Uterus (tissue), 4 donors: Measurements from ENCODE around the gene ARHGEF40. TPM values are rescaled to one million over a fixed set of nuclear protein-coding genes. Genes with fewer than 3 reads are reported as not detected.

Experiments
- DNase-seq, 2 donors: peaks; one replicate each; pipeline ENCODE4 v3.0.0-alpha.2; 2019 to 2020
- H3K27ac ChIP-seq, 2 donors: fragments of 200-600 bp; sonication (generic); 1 replicate in 1 of 2; 2 replicates in 1 of 2; pipeline ENCODE4 v1.5.1; 2016 to 2018
- H3K27me3 ChIP-seq, 2 donors: fragments of 200-600 bp; sonication (generic); one replicate each; pipeline ENCODE4 v1.5.1; 2018 to 2019; ENCODE audit warnings: control low read depth in 1 of 2
- H3K36me3 ChIP-seq, 2 donors: fragments of 200-600 bp; sonication (generic); one replicate each; pipeline ENCODE4 v1.5.1; 2019; ENCODE audit warnings: control low read depth in 1 of 2
- H3K4me1 ChIP-seq, 2 donors: fragments of 200-600 bp; sonication (generic); one replicate each; pipeline ENCODE4 v1.5.1; 2018 to 2019; ENCODE audit warnings: control low read depth in 1 of 2
- H3K4me3 ChIP-seq, 2 donors: fragments of 200-600 bp; sonication (generic); 1 replicate in 1 of 2; 2 replicates in 1 of 2; pipeline ENCODE4 v1.5.1; 2018 to 2019; ENCODE audit warnings: mild to moderate bottlenecking in 1 of 2
- H3K9me3 ChIP-seq, 2 donors: fragments of 200-600 bp; sonication (generic); one replicate each; pipeline ENCODE4 v1.5.1; 2019; ENCODE audit warnings: control low read depth in 1 of 2
- POLR2A ChIP-seq, 2 donors: fragments of 450-650 bp; IDR thresholded peaks; one replicate each; pipeline ENCODE4 v1.6.1; 2016; ENCODE audit warnings: antibody characterized with exemption in 2 of 2, mild to moderate bottlenecking in 1 of 2, moderate library complexity in 1 of 2
- intact Hi-C: fragments of 100-400 bp; cut with DNase I; formaldehyde crosslinking; loops from one replicate; pipeline ENCODE4 v1.15.1; 2023; ENCODE audit warnings: low total_unique reads
- total RNA-seq, 4 donors: library from RNA; depleted of rRNA in 3 of 4; stranded (reverse); fragments of >200 nt in 3 of 4; gene quantifications; one replicate each; pipeline versions ENCODE4 v1.1.0 to v1.2.4, GENCODE V29; 2014 to 2023
- TF ChIP-seq, protein P1 (sequence below), 4 experiments: fragments of 200-600 bp in 2 of 4; fragments of 450-650 bp in 2 of 4; sonication (generic) in 2 of 4; IDR thresholded peaks; one replicate each; pipeline ENCODE4 v1.5.1; 2016 to 2019; ENCODE audit warnings: antibody characterized with exemption in 4 of 4, mild to moderate bottlenecking in 2 of 4, moderate library complexity in 1 of 4
- donor health status: DM: yes; HTN: yes; CAD: no.

The ARHGEF40 gene
- total RNA-seq, 4 donors from 2014 or later, result 25.3 to 103 (median 66.9) TPM

DNA sequence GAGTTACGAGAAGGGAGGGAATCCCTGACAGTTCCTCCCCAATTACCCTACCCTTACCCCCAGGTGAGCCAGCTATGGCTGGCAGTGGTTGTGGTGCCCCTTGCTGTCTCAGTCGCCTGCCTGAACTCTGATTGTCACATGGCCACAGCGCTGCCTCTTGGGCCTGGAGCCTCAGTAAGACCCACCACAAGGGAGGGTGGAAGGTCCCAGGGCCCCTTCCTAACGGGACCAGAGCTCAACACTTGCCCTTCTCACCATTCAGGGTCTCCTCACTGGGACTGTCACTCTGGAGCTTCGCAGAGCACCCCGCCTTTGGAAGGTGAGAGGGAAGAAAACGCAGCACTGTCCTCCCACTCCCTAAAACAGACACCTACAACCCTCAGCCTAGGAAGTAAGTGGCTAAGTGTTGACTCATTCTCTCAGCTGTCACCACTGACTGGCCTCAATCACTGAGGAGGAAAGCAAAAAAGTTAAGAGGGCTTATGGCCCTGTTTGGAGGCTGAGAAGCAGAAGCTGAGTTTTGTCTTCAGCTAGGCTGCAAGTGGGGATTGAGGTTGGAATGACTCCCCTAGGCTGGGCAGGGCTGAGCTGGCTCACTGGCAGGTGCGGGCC is 31.8 kb downstream of the ARHGEF40 start:
- Histone ChIP-seq H3K27me3 (no peaks in the 10 kb centered on the region), H3K27ac (no peak overlapping the region), H3K36me3 (no peaks in the 10 kb centered on the region), H3K4me1 (peaks cover 6 to 19% of the 10 kb centered on the region in 2 donors), H3K4me3 (no peak overlapping the region), H3K9me3 (no peaks in the 10 kb centered on the region)
- intact Hi-C loops, result loop anchor here (5.0 kb wide), 1 partner anchor 35 kb away; no protein-coding TSS in a partner anchor
- no peak for TF ChIP-seq POLR2A (IDR thresholded peaks at IDR 0.05)
- TF ChIP-seq, protein P1, sequence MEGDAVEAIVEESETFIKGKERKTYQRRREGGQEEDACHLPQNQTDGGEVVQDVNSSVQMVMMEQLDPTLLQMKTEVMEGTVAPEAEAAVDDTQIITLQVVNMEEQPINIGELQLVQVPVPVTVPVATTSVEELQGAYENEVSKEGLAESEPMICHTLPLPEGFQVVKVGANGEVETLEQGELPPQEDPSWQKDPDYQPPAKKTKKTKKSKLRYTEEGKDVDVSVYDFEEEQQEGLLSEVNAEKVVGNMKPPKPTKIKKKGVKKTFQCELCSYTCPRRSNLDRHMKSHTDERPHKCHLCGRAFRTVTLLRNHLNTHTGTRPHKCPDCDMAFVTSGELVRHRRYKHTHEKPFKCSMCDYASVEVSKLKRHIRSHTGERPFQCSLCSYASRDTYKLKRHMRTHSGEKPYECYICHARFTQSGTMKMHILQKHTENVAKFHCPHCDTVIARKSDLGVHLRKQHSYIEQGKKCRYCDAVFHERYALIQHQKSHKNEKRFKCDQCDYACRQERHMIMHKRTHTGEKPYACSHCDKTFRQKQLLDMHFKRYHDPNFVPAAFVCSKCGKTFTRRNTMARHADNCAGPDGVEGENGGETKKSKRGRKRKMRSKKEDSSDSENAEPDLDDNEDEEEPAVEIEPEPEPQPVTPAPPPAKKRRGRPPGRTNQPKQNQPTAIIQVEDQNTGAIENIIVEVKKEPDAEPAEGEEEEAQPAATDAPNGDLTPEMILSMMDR (IDR thresholded peaks at IDR 0.05), result no peak
- no peak for DNase-seq

DNA sequence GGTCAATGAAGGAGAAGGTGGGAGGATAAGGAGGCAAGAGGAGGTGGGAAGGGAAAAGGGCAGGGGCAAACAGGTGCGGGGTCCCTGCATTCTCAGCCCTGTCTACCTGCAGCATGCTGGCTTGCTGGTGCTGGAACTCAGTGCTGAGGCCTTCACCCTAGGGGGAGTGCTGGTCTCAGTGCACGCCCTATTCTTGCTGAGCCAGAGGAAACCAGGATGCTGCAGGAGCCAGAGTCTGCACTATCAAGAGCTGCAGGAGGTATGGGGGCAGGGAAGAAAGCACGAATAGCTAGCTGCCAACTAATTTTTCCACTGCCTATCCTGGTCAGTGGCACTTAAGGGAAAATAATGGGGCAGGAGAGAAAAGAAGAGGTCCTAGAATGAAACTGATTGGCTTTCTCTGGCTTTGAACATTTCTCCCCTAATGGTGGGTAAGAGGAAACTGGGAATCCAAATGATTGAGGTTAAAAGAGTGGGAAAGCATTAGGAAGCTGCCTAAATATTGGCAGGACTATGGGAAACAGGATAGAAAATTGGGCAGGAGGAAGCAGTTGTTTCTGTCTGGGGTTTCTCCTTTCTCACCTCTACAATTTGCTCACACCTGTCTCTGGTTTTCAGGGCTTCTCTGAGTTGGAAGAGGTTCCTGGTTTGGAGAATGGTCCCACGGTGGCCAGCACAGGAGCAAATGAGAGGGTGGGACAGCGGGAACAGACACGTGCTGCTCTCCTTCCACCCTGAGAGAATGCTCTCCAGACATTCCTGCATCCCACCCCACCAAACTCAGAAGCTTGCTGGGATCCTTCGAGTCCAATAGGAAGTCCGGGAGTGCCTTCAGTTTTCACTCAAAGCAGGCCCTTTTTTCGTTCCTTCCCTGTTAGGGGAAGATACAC is 32.7 kb downstream of the ARHGEF40 start:
- intact Hi-C loops, result loop anchor here (5.0 kb wide), 1 partner anchor 35 kb away; no protein-coding TSS in a partner anchor
- Histone ChIP-seq H3K27me3 (no peaks in the 10 kb centered on the region), H3K4me3 (peak overlapping the region; percentile 65 to 69), H3K4me1 (peaks cover 6 to 11% of the 10 kb centered on the region in 2 donors), H3K9me3 (no peaks in the 10 kb centered on the region), H3K27ac (peak overlapping the region; percentile 99), H3K36me3 (no peaks in the 10 kb centered on the region)
- DNase-seq, result no peak
- no peak for TF ChIP-seq POLR2A (IDR thresholded peaks at IDR 0.05)
- TF ChIP-seq, protein P1 (IDR thresholded peaks at IDR 0.05), result no peak

DNA sequence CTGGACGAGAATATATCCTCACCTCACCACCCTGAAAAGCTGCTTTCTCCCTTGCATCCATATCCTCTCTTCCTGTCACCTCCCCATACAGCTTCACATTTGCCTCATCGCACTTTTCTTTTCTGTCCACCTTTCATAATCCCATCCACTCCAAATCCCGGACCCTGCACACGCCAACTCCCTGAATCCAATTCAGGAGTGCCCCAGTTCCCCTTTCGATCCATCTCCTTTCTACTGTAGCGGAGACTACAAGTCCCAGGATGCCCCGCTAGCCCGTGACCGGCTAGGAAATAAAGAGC is 33.3 kb downstream of the ARHGEF40 start:
- H3K4me1 ChIP-seq, result peaks cover 6 to 11% of the 10 kb centered on the region in 2 donors
- no peaks in the 10 kb centered on the region for H3K27me3 ChIP-seq
- no peaks in the 10 kb centered on the region for H3K9me3 ChIP-seq
- H3K36me3 ChIP-seq, result no peaks in the 10 kb centered on the region
- TF ChIP-seq POLR2A (IDR thresholded peaks at IDR 0.05), result no peak
- TF ChIP-seq, protein P1 (IDR thresholded peaks at IDR 0.05), result no peak
- peak overlapping the region; percentile 99 for H3K27ac ChIP-seq
- DNase-seq, result no peak
- peak overlapping the region; percentile 65 to 69 for H3K4me3 ChIP-seq
- intact Hi-C loops, result loop anchor here (5.0 kb wide), 1 partner anchor 36 kb away; no protein-coding TSS in a partner anchor

DNA sequence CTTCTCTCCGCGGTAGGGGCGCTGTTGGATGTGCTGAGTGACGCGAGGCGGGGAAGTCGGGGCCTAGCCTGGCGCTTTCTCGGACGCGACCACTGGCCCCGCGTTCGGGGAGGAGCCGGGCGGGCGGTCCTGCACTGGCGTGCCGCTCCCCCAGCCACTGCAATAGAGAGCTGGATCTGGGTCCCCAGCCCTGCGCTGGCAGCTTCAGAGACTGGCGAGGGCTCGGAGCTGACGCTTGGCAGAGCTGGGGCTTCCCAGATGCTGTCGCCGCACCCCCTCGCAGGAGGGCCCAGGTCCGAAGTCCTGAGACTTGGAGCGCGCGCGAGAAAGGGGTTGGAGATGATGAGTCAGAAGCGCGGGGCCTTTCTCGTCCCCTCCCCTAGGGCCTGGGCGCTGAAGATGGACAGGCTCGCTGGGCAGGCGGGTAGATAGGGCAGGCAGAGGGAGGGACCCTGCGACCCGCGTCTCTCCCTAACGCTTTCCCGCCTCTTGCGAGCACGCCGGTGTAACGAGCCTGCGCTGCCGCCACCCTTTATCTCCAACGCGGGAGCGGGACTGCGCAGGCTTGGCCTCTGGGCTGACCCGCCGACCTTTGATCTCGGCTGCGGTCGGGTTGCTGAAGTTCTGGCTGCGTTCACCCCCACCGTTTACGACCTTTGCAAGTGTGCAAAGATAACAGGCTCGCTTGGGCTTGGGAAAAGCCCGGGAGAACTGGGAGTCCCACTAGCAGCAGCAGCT is 33.8 kb downstream of the ARHGEF40 start:
- Histone ChIP-seq H3K9me3 (no peaks in the 10 kb centered on the region), H3K36me3 (no peaks in the 10 kb centered on the region), H3K4me3 (peak overlapping the region; percentile 65 to 69), H3K4me1 (peaks cover 6 to 11% of the 10 kb centered on the region in 2 donors), H3K27ac (peak overlapping the region; percentile 99), H3K27me3 (no peaks in the 10 kb centered on the region)
- TF ChIP-seq POLR2A (IDR thresholded peaks at IDR 0.05), result peak; percentile 90 to 92
- TF ChIP-seq, protein P1 (IDR thresholded peaks at IDR 0.05), result peak; percentile 57 to 92 (median 83)
- DNase-seq, result peak; percentile 95 to 97
- intact Hi-C loops, result loop anchor here (5.0 kb wide), 1 partner anchor 37 kb away; no protein-coding TSS in a partner anchor
